HepG2 (cell line): ENCODE data around the gene JUND. TPM values are rescaled to one million over a fixed set of nuclear protein-coding genes. Genes with fewer than 3 reads are reported as not detected.
A peak's percentile ranks its signal among the peaks of the same experiment; 100 is the strongest.

ENCODE experiments used
- ATAC-seq: fragments of 200-7000 bp; cut with Tn5 transposase; 3 replicates; pipeline ENCODE4 v1.9.1; 2020; ENCODE audit warnings: mild to moderate bottlenecking, moderate library complexity
- BruUV-seq: library from RNA; stranded (reverse); fragments of 400-500 nt; replicated peaks from 2 replicates; lab custom pipeline; 2021; lab: Mats Ljungman, UMichigan
- CTCF ChIA-PET: fragments of 300-600 bp; formaldehyde crosslinking; extraction: SDS; loops from one replicate; lab custom pipeline; 2021; ENCODE audit warnings: low total read pairs, inconsistent platforms, low intra/inter-chr PET ratio; lab: Yijun Ruan, JAX
- POLR2A ChIA-PET: fragments of 350-600 bp; sonication (Branson Sonifier 250); formaldehyde crosslinking; loops from one replicate; lab custom pipeline; 2020; ENCODE audit warnings: antibody characterized with exemption, inconsistent platforms; lab: Yijun Ruan, JAX
- DNase-seq: peaks from one replicate; pipeline ENCODE4 v3.0.0-alpha.2; 2015; ENCODE audit warnings: low spot score
- FAIRE-seq: peaks from 3 replicates; lab custom pipeline; 2011; peaks lifted over from hg19 to GRCh38; lab: Jason Lieb, UNC
- H2AFZ ChIP-seq: one replicate; pipeline ENCODE4 v1.6.1; 2011; ENCODE audit warnings: low read length, inconsistent platforms
- H3K27ac ChIP-seq: fragments of 300-600 bp; 3 replicates; pipeline ENCODE4 v1.8.0; 2011; ENCODE audit warnings: mixed run types, mild to moderate bottlenecking, mixed read lengths, low read length, inconsistent platforms; ENCODE audit not compliant: insufficient read depth; ENCODE audit errors: extremely low read length
- H3K27me3 ChIP-seq, 2 experiments: fragments of 200-600 bp in 1 of 2; 2 replicates in 1 of 2; 3 replicates in 1 of 2; pipeline versions ENCODE4 v1.6.0 to v1.8.0; 2011; ENCODE audit warnings: low read length in 2 of 2, mild to moderate bottlenecking in 2 of 2, moderate library complexity in 2 of 2, inconsistent platforms in 1 of 2; ENCODE audit not compliant: insufficient read depth in 2 of 2, control insufficient read depth in 1 of 2
- H3K36me3 ChIP-seq, 2 experiments: fragments of 200-600 bp in 1 of 2; replicated peaks in 1 of 2; 2 replicates in 1 of 2; 3 replicates in 1 of 2; pipeline versions ENCODE4 v1.5.1 to v1.8.0; 2011; ENCODE audit warnings: low read length in 2 of 2, inconsistent platforms in 1 of 2; ENCODE audit not compliant: insufficient read depth in 2 of 2, control insufficient read depth in 1 of 2
- H3K4me1 ChIP-seq: 2 replicates; pipeline ENCODE4 v1.5.1; 2012; ENCODE audit warnings: low read length, inconsistent platforms; ENCODE audit not compliant: insufficient read depth
- H3K4me2 ChIP-seq: 2 replicates; pipeline ENCODE4 v1.6.0; 2011; ENCODE audit warnings: low read depth, low read length, inconsistent platforms
- H3K4me3 ChIP-seq, 3 experiments: fragments of 200-600 bp in 1 of 3; sonication (generic), shearing (Covaris generic) in 1 of 3; replicated peaks in 1 of 3; 2 replicates each; pipeline ENCODE4 v1.5.1; 2011 to 2016; ENCODE audit warnings: low read length in 3 of 3, inconsistent platforms in 2 of 3, low read depth in 2 of 3, mild to moderate bottlenecking in 2 of 3, control low read depth in 1 of 3, mixed read lengths in 1 of 3; ENCODE audit not compliant: insufficient read depth in 1 of 3
- H3K79me2 ChIP-seq: one replicate; pipeline ENCODE4 v1.6.1; 2011; ENCODE audit warnings: low read length, inconsistent platforms; ENCODE audit not compliant: insufficient read depth
- H3K9ac ChIP-seq: 2 replicates; pipeline ENCODE4 v1.6.0; 2011; ENCODE audit warnings: mild to moderate bottlenecking, low read depth, low read length, inconsistent platforms; ENCODE audit not compliant: insufficient read depth
- H3K9me3 ChIP-seq: 2 replicates; pipeline ENCODE4 v1.5.1; 2012; ENCODE audit warnings: mild to moderate bottlenecking, low read length
- H4K20me1 ChIP-seq: 2 replicates; pipeline ENCODE4 v1.6.0; 2011; ENCODE audit warnings: inconsistent platforms, mild to moderate bottlenecking, low read length, moderate library complexity; ENCODE audit not compliant: insufficient read depth
- AHR ChIP-seq: IDR thresholded peaks from 2 replicates; pipeline ENCODE4 v1.6.1; 2018; ENCODE audit warnings: missing genetic modification reagents, missing compliant biosample characterization
- GPN1 ChIP-seq: sonication (generic); formaldehyde crosslinking; IDR thresholded peaks from 2 replicates; pipeline ENCODE4 v1.5.1; 2020; ENCODE audit warnings: missing genetic modification reagents, borderline replicate concordance
- HOXA3 ChIP-seq: sonication (generic); formaldehyde crosslinking; IDR thresholded peaks from 2 replicates; pipeline ENCODE4 v1.5.0; 2020; ENCODE audit warnings: missing genetic modification reagents
- KLF13 ChIP-seq: sonication (generic); formaldehyde crosslinking; IDR thresholded peaks from 2 replicates; pipeline ENCODE4 v1.4.0; 2020; ENCODE audit warnings: mild to moderate bottlenecking, missing genetic modification reagents
- KLF9 ChIP-seq: IDR thresholded peaks from 2 replicates; pipeline ENCODE4 v1.6.1; 2016; ENCODE audit warnings: low read depth
- MAF1 ChIP-seq: sonication (generic); formaldehyde crosslinking; IDR thresholded peaks from 2 replicates; pipeline ENCODE4 v1.5.0; 2020; ENCODE audit warnings: missing genetic modification reagents, borderline replicate concordance
- NR1H2 ChIP-seq: sonication (generic); formaldehyde crosslinking; IDR thresholded peaks from 2 replicates; pipeline ENCODE4 v1.8.1; 2022; ENCODE audit warnings: low read depth, missing genetic modification reagents, borderline replicate concordance
- PAX8 ChIP-seq: sonication (generic); formaldehyde crosslinking; IDR thresholded peaks from 2 replicates; pipeline ENCODE4 v1.8.0; 2022; ENCODE audit warnings: mild to moderate bottlenecking, missing genetic modification reagents, borderline replicate concordance
- RARA ChIP-seq: IDR thresholded peaks from 2 replicates; pipeline ENCODE4 v1.6.1; 2016; ENCODE audit warnings: missing genetic modification reagents, missing compliant biosample characterization
- RFXAP ChIP-seq: sonication (generic); formaldehyde crosslinking; IDR thresholded peaks from 2 replicates; pipeline ENCODE4 v1.4.0; 2020; ENCODE audit warnings: missing genetic modification reagents, borderline replicate concordance
- SPEN ChIP-seq: sonication (generic); formaldehyde crosslinking; IDR thresholded peaks from 2 replicates; pipeline ENCODE4 v1.5.1; 2020; ENCODE audit warnings: low read depth, mild to moderate bottlenecking, missing genetic modification reagents
- TFDP2 ChIP-seq: sonication (generic); formaldehyde crosslinking; IDR thresholded peaks from 2 replicates; pipeline ENCODE4 v1.4.0; 2020; ENCODE audit warnings: missing genetic modification reagents
- ZBTB42 ChIP-seq: sonication (generic); formaldehyde crosslinking; IDR thresholded peaks from 2 replicates; pipeline ENCODE4 v1.5.0; 2020; ENCODE audit warnings: mild to moderate bottlenecking, missing genetic modification reagents
- ZKSCAN5 ChIP-seq: sonication (generic); formaldehyde crosslinking; IDR thresholded peaks from 2 replicates; pipeline ENCODE4 v1.5.1; 2020; ENCODE audit warnings: mild to moderate bottlenecking, missing genetic modification reagents
- ZMYM3 ChIP-seq: sonication (generic); formaldehyde crosslinking; IDR thresholded peaks from 2 replicates; pipeline ENCODE4 v1.5.1; 2020; ENCODE audit warnings: mild to moderate bottlenecking, missing genetic modification reagents
- ZNF251 ChIP-seq: sonication (generic); formaldehyde crosslinking; IDR thresholded peaks from 2 replicates; pipeline ENCODE4 v1.9.0; 2021; ENCODE audit warnings: mild to moderate bottlenecking, missing genetic modification reagents
- ZNF292 ChIP-seq: sonication (generic); formaldehyde crosslinking; IDR thresholded peaks from 2 replicates; pipeline ENCODE4 v1.8.1; 2022; ENCODE audit warnings: mild to moderate bottlenecking, low read depth, missing genetic modification reagents, borderline replicate concordance
- ZNF513 ChIP-seq: sonication (generic); formaldehyde crosslinking; conservative IDR thresholded peaks from 2 replicates; pipeline ENCODE4 v1.5.0; 2020; ENCODE audit warnings: missing genetic modification reagents
- ZNF549 ChIP-seq: sonication (generic); formaldehyde crosslinking; IDR thresholded peaks from 2 replicates; pipeline ENCODE4 v1.5.0; 2020; ENCODE audit warnings: missing genetic modification reagents
- ZNF768 ChIP-seq: sonication (generic); formaldehyde crosslinking; IDR thresholded peaks from 2 replicates; pipeline ENCODE4 v1.4.0; 2020; ENCODE audit warnings: missing genetic modification reagents
- ZNF800 ChIP-seq: sonication (generic); formaldehyde crosslinking; IDR thresholded peaks from 2 replicates; pipeline ENCODE4 v1.4.0; 2020; ENCODE audit warnings: missing genetic modification reagents
- WGBS: methylation state at CpG from one replicate; pipeline ENCODE4 v1.1.6; 2017; ENCODE audit warnings: low lambda C conversion rate; 5-methylcytosine and 5-hydroxymethylcytosine counted together
- in situ Hi-C: cut with HindIII; loops from 2 replicates; pipeline ENCODE4 v1.10.0; 2017; ENCODE audit warnings: low pct_unique_long_range_greater_than_20kb; ENCODE audit not compliant: extremely low pct_ligation_motif_present
- intact Hi-C: fragments of 100-400 bp; cut with micrococcal nuclease; formaldehyde crosslinking; loops from one replicate; pipeline ENCODE4 v1.10.0; 2022; ENCODE audit not compliant: unreplicated experiment
- polyA plus RNA-seq, 8 experiments: library from polyadenylated mRNA; depleted of rRNA in 3 of 8; stranded (reverse) in 7 of 8; unstranded in 1 of 8; fragments of >200 nt; fragmentation: Illumina TruSeq in 4 of 8; extraction: Trizol in 4 of 8; gene quantifications; 2 replicates each; pipeline versions ENCODE4 v1.2.1 to v1.2.3, GENCODE V29; 2011 to 2016; ENCODE audit warnings: low read depth in 4 of 8, missing spikeins in 1 of 8, mixed read lengths in 1 of 8; ENCODE audit not compliant: insufficient read depth in 1 of 8
- total RNA-seq, 5 experiments: library from RNA; depleted of rRNA; stranded (reverse); fragments of >200 nt; fragmentation: Illumina TruSeq; extraction: Trizol; gene quantifications; 2 replicates each; pipeline ENCODE4 v1.2.3, GENCODE V29; 2016; ENCODE audit warnings: low read depth in 1 of 5

The JUND gene
- total and polyA plus RNA-seq, 2 of the 13 experiments (the other 11 are each of a cell fraction or from before 2014, with no cell fraction given) = 41.2 to 59.8 TPM

- ATAC-seq = peak; percentile 6; the same call in 1 of the 3 replicates
- peaks cover 66% of the 10 kb centered on the region for H3K4me1 ChIP-seq
- DNase-seq = no peak
- CTCF ChIA-PET = no interaction called here
- H4K20me1 ChIP-seq = peaks cover 1% of the 10 kb centered on the region; the same call in 1 of the 2 replicates
- FAIRE-seq = no peak
- in situ Hi-C loops (no loop called here), intact Hi-C loops (loop anchor here (10.0 kb wide), 1 partner anchor 240 kb away; the partner anchor contains the start of gene ELL)
- H3K4me2 ChIP-seq = peak overlapping the region; percentile 75
- peak overlapping the region in 1 of 3 experiments; percentile 56; a peak in 1 of 6 replicates for H3K4me3 ChIP-seq
- H2AFZ ChIP-seq = peak overlapping the region; percentile 52
- H3K27ac ChIP-seq = no peak overlapping the region
- BruUV-seq = no TSS peak
- H3K9ac ChIP-seq = peak overlapping the region; percentile 47; the same call in 1 of the 2 replicates
- POLR2A ChIA-PET = interaction anchor here (0.7 to 2.4 kb wide), 3 partner anchors 20 to 38 kb away, joined by 3 to 13 read pairs (median 3); no protein-coding TSS in a partner anchor
- peaks cover 10% of the 10 kb centered on the region for H3K79me2 ChIP-seq
- H3K9me3 ChIP-seq = no peaks in the 10 kb centered on the region
- 27% methylated on average over 10 of the region's 12 CpGs for WGBS
- H3K27me3 ChIP-seq = no peaks in the 10 kb centered on the region; a peak in 1 of 5 replicates
- H3K36me3 ChIP-seq = no peaks in the 10 kb centered on the region
- TF ChIP-seq KLF9 (CRISPR knock-in tag) = no peak
- no peak for TF ChIP-seq MAF1 (CRISPR knock-in tag)
- TF ChIP-seq NR1H2 (CRISPR knock-in tag) = no peak
- TF ChIP-seq ZNF292 (CRISPR knock-in tag) = 0 out of 2 replicates have a peak, but pooled peaks have one; percentile 39
- TF ChIP-seq TFDP2 (CRISPR knock-in tag) = no peak
- TF ChIP-seq HOXA3 = 0 out of 2 replicates have a peak, but pooled peaks have one; percentile 12
- TF ChIP-seq KLF13 (CRISPR knock-in tag) = no peak
- TF ChIP-seq ZNF513 (CRISPR knock-in tag) = no peak
- TF ChIP-seq ZMYM3 (CRISPR knock-in tag) = peak; percentile 48; the same call in 1 of the 2 replicates
- no peak for TF ChIP-seq ZNF251 (CRISPR knock-in tag)
- no peak for TF ChIP-seq ZNF800
- no peak for TF ChIP-seq ZNF549 (CRISPR knock-in tag)
- no peak for TF ChIP-seq GPN1 (CRISPR knock-in tag)
- TF ChIP-seq ZNF768 = peak; percentile 75
- no peak for TF ChIP-seq PAX8 (CRISPR knock-in tag)
- TF ChIP-seq ZKSCAN5 (CRISPR knock-in tag) = peak; percentile 87; the same call in 1 of the 2 replicates
- TF ChIP-seq SPEN (CRISPR knock-in tag) = no peak
- no peak for TF ChIP-seq RFXAP (CRISPR knock-in tag)
- TF ChIP-seq AHR = 0 out of 2 replicates have a peak, but pooled peaks have one; percentile 26
- TF ChIP-seq ZBTB42 (CRISPR knock-in tag) = no peak
- TF ChIP-seq RARA (CRISPR knock-in tag) = 0 out of 2 replicates have a peak, but pooled peaks have one; percentile 8
Observed at GRCh38 chr19:18284712-18285360, 3.4 kb upstream of the JUND start.
